T-cell (primary cell): ENCODE measurements around the gene SSBP4. TPM values are rescaled to one million over a fixed set of nuclear protein-coding genes. Genes with fewer than 3 reads are reported as not detected.
"Not testable (repeated sequence)": the region's sequence is repeated elsewhere in the genome, so short reads cannot be mapped to it uniquely, and the experiment has no call there.

Source experiments
- ATAC-seq, 4 experiments: fragments of 200-7000 bp in 3 of 4; fragments of 150-1000 bp in 1 of 4; cut with Tn5 transposase; replicated peaks in 1 of 4; 1 replicate in 3 of 4; 2 replicates in 1 of 4; pipeline ENCODE4 v1.10.0; 2021; ENCODE audit warnings: moderate library complexity in 3 of 4, mild to moderate bottlenecking in 2 of 4, moderate number of reproducible peaks in 1 of 4
- CTCF ChIA-PET, 2 donors: fragments of 300-600 bp; sonication (Branson Sonifier 250); formaldehyde crosslinking; loops; one replicate each; lab custom pipeline; 2022; ENCODE audit warnings: antibody characterized with exemption in 2 of 2; lab: Charles Lee
- POLR2A ChIA-PET, 2 donors: fragments of 300-600 bp; sonication (Branson Sonifier 250); formaldehyde crosslinking; loops; one replicate each; lab custom pipeline; 2022; ENCODE audit warnings: antibody characterized with exemption in 2 of 2; lab: Charles Lee
- DNase-seq, 35 experiments: peaks; one replicate each; pipeline versions ENCODE4 v3.0.0 to v3.0.0-alpha.2; 2013 to 2023
- H3K27ac ChIP-seq: one replicate; pipeline ENCODE4 v1.5.1; 2013; ENCODE audit warnings: low read length
- H3K27me3 ChIP-seq, 2 experiments: replicated peaks in 1 of 2; 1 replicate in 1 of 2; 2 replicates in 1 of 2; pipeline versions ENCODE4 v1.6.1 to v1.7.0; 2013; ENCODE audit warnings: low read length in 1 of 2, mixed read lengths in 1 of 2; ENCODE audit not compliant: control insufficient read depth in 2 of 2, insufficient read depth in 2 of 2; ENCODE audit errors: extremely low read depth in 1 of 2
- H3K36me3 ChIP-seq, 2 donors: 1 replicate in 1 of 2; 2 replicates in 1 of 2; pipeline versions ENCODE4 v1.6.1 to v1.7.0; 2013; ENCODE audit warnings: low read length in 1 of 2; ENCODE audit not compliant: control insufficient read depth in 2 of 2, insufficient read depth in 1 of 2; ENCODE audit errors: extremely low read depth in 1 of 2
- H3K4me1 ChIP-seq, 2 experiments: 1 replicate in 1 of 2; 2 replicates in 1 of 2; pipeline versions ENCODE4 v1.6.1 to v1.7.0; 2013; ENCODE audit warnings: low read length in 2 of 2, mixed read lengths in 1 of 2; ENCODE audit not compliant: insufficient read depth in 2 of 2, control insufficient read depth in 1 of 2; ENCODE audit errors: extremely low read depth in 1 of 2
- H3K4me3 ChIP-seq, 2 donors: 1 replicate in 1 of 2; 2 replicates in 1 of 2; pipeline versions ENCODE4 v1.5.1 to v1.7.0; 2013; ENCODE audit warnings: mild to moderate bottlenecking in 2 of 2, low read length in 1 of 2, moderate library complexity in 1 of 2; ENCODE audit not compliant: control insufficient read depth in 1 of 2; ENCODE audit errors: extremely low read depth in 1 of 2
- H3K9me3 ChIP-seq: 2 replicates; pipeline ENCODE4 v1.7.0; 2013
- H3K27ac Mint-ChIP-seq, 2 donors: one replicate each; pipeline ENCODE4 v1.8.0; 2020 to 2021; ENCODE audit warnings: mild to moderate bottlenecking in 2 of 2, mixed read lengths in 2 of 2
- H3K27me3 Mint-ChIP-seq, 2 donors: one replicate each; pipeline ENCODE4 v1.8.0; 2021 to 2022; ENCODE audit warnings: mixed read lengths in 2 of 2
- H3K36me3 Mint-ChIP-seq: one replicate; pipeline ENCODE4 v1.8.0; 2021; ENCODE audit warnings: mixed read lengths
- H3K4me1 Mint-ChIP-seq, 3 donors: one replicate each; pipeline ENCODE4 v1.8.0; 2020 to 2022; ENCODE audit warnings: mixed read lengths in 3 of 3, mild to moderate bottlenecking in 1 of 3
- H3K4me3 Mint-ChIP-seq, 3 donors: one replicate each; pipeline ENCODE4 v1.8.0; 2020 to 2022; ENCODE audit warnings: mild to moderate bottlenecking in 3 of 3, mixed read lengths in 3 of 3, moderate library complexity in 3 of 3
- H3K9me3 Mint-ChIP-seq, 3 donors: one replicate each; pipeline ENCODE4 v1.8.0; 2020 to 2022; ENCODE audit warnings: mixed read lengths in 3 of 3
- WGBS: methylation state at CpG from one replicate; pipeline ENCODE4 v1.1.5; 2013; ENCODE audit warnings: missing lambda C conversion rate; ENCODE audit not compliant: insufficient coverage; 5-methylcytosine and 5-hydroxymethylcytosine counted together
- total RNA-seq, 35 experiments: library from RNA in 6 of 35; stranded (reverse) in 6 of 35; fragments of 120-200 nt in 1 of 35; gene quantifications; one replicate each; pipeline versions ENCODE4 v1.2.1 to v1.2.4 and lab custom pipeline; 2013 to 2026

SSBP4 gene
- total RNA-seq, 5 donors from 2014 or later (not counting 1 experiment from before 2014, with no cell fraction given), result 71.3 to 127 (median 102) TPM

DNA sequence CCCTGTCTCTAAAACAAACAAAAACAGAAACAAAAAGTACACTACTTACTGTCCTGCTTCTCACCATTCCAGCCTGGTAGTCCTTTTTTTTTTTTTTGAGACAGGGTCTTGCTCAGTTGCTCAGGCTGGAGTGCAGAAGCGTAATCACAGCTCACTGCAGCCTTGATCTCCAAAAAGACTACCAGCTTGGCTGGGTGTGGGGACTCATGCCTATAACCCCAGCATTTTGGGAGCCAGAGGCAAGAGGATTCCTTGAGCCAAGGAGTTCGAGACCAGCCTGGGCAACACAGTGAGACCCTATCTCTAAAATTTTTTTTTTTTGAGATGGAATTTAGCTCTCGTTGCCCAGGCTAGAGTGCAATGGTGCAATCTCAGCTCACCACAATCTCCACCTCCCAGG is 38.4 kb upstream of the SSBP4 start:
- H3K27me3 Mint-ChIP-seq, result peaks cover 4 to 36% of the 10 kb centered on the region in 2 donors
- no peaks in the 10 kb centered on the region for H3K36me3 Mint-ChIP-seq
- no peak overlapping the region for H3K27ac Mint-ChIP-seq
- Histone ChIP-seq H3K4me3 (no peak overlapping the region), H3K27me3 (peaks cover 0 to 47% of the 10 kb centered on the region in 2 experiments), H3K27ac (no peak overlapping the region), H3K36me3 (no peaks in the 10 kb centered on the region), H3K9me3 (no peaks in the 10 kb centered on the region), H3K4me1 (peaks cover 0 to under 1% of the 10 kb centered on the region in 2 experiments)
- no peaks in the 10 kb centered on the region for H3K4me1 Mint-ChIP-seq
- ChIA-PET POLR2A (interaction anchor here in 1 of 2 donors (0.6 kb wide), 1 partner anchor 8 kb away, joined by 3 read pairs; no protein-coding TSS in a partner anchor), CTCF (interaction anchor here (0.6 to 1.2 kb wide), 3 partner anchors 8 to 568 kb away, joined by 3 to 6 read pairs (median 4); partner anchors contain the start of gene LRRC25 (in 1 of the 2))
- ATAC-seq (no peak), DNase-seq (no peak)
- WGBS, result 89% methylated on average over 1 of the region's 3 CpGs
- H3K4me3 Mint-ChIP-seq, result no peak overlapping the region
- H3K9me3 Mint-ChIP-seq, result no peaks in the 10 kb centered on the region

DNA sequence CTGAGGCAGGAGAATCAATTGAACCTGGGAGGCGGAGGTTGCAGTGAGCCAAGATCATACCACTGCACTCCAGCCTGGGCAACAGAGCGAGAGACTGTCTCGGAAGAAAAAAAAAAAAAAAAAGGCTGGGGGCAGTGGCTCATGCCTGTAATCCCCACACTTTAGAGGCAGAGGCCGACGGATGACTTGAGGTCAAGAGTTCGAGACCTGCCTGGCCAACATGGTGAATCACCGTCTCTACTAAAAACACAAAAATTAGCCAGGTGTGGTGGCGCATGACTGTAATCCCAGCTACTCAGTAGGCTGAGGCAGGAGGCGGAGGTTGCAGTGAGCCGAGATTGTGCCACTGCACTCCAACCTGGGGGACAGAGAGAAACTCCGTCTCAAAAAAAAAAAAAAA is 35.6 kb upstream of the SSBP4 start:
- Mint-ChIP-seq H3K27me3 (peaks cover 7 to 57% of the 10 kb centered on the region in 2 donors), H3K4me1 (peaks cover 9 to 12% (median 10%) of the 10 kb centered on the region in 3 donors)
- POLR2A ChIA-PET, DNase-seq, ATAC-seq, H3K9me3 Mint-ChIP-seq, H3K9me3 ChIP-seq, H3K4me3 ChIP-seq, H3K27ac Mint-ChIP-seq, H3K27ac ChIP-seq, H3K36me3 ChIP-seq, H3K4me3 Mint-ChIP-seq, H3K36me3 Mint-ChIP-seq: not testable (repeated sequence)
- peaks cover 4 to 15% of the 10 kb centered on the region in 2 experiments for H3K4me1 ChIP-seq
- WGBS, result 94% methylated on average over 5 of the region's 11 CpGs
- CTCF ChIA-PET, result interaction anchor here in 1 of 2 donors (0.7 kb wide), 1 partner anchor 453 kb away, joined by 4 read pairs; no protein-coding TSS in a partner anchor
- peaks cover 0 to 73% of the 10 kb centered on the region in 2 experiments for H3K27me3 ChIP-seq

DNA sequence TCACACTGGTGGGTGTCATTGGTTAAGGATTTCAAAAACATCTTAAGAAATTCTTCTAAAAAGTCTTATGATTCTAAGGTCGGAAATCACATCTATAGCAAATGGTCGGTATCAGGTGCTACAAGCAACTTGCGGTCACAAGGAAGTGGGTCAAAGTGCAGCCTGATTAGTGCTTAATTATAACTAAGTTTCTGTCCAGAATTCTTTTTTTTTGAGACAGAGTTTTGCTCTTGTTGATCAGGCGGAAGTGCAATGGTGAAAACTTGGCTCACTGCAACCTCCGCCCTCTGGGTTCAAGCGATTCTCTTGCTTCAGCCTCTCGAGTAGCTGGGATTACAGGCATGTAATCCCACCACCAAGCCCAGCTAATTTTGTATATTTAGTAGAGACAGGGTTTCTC is 34.4 kb upstream of the SSBP4 start:
- CTCF ChIA-PET, result no interaction called here
- Mint-ChIP-seq H3K27me3 (peaks cover 12 to 60% of the 10 kb centered on the region in 2 donors), H3K4me1 (peaks cover 10 to 18% (median 12%) of the 10 kb centered on the region in 3 donors), H3K27ac (no peak overlapping the region), H3K4me3 (no peak overlapping the region), H3K9me3 (no peaks in the 10 kb centered on the region), H3K36me3 (no peaks in the 10 kb centered on the region)
- ATAC-seq (no peak), DNase-seq (no peak)
- Histone ChIP-seq H3K36me3 (no peaks in the 10 kb centered on the region), H3K4me1 (peaks cover 4 to 18% of the 10 kb centered on the region in 2 experiments), H3K9me3 (no peaks in the 10 kb centered on the region), H3K27me3 (peaks cover 0 to 82% of the 10 kb centered on the region in 2 experiments), H3K27ac (no peak overlapping the region), H3K4me3 (no peak overlapping the region)
- POLR2A ChIA-PET, result no interaction called here
- WGBS, result no CpG with 5 or more reads among the region's 7 CpGs

DNA sequence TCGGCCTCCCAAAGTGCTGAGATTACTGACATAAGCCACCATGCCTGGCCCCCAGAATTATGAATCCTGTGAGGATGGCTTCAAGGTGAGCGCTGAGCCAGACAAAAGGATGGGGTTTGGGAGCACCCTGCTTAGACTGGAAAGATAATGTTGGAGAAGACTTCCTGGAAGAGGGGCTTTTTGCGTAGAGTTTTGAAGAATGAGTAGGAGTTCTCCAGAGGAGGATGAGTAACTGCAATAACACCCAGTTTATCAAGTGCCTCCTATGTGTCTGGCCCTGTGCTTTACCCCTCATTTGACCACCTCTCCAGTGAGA is 33.9 kb upstream of the SSBP4 start:
- peaks cover 10 to 19% (median 12%) of the 10 kb centered on the region in 3 donors for H3K4me1 Mint-ChIP-seq
- Histone ChIP-seq H3K4me1 (peaks cover 4 to 18% of the 10 kb centered on the region in 2 experiments), H3K27ac (no peak overlapping the region), H3K9me3 (no peaks in the 10 kb centered on the region), H3K4me3 (no peak overlapping the region), H3K36me3 (no peaks in the 10 kb centered on the region), H3K27me3 (peaks cover 0 to 80% of the 10 kb centered on the region in 2 experiments)
- no peak overlapping the region for H3K4me3 Mint-ChIP-seq
- 100% methylated on average over 1 of the region's 3 CpGs for WGBS
- H3K27ac Mint-ChIP-seq, result no peak overlapping the region
- ChIA-PET CTCF (no interaction called here), POLR2A (no interaction called here)
- no peaks in the 10 kb centered on the region for H3K9me3 Mint-ChIP-seq
- no peak for ATAC-seq
- H3K27me3 Mint-ChIP-seq, result peaks cover 14 to 60% of the 10 kb centered on the region in 2 donors
- DNase-seq, result no peak
- H3K36me3 Mint-ChIP-seq, result no peaks in the 10 kb centered on the region

DNA sequence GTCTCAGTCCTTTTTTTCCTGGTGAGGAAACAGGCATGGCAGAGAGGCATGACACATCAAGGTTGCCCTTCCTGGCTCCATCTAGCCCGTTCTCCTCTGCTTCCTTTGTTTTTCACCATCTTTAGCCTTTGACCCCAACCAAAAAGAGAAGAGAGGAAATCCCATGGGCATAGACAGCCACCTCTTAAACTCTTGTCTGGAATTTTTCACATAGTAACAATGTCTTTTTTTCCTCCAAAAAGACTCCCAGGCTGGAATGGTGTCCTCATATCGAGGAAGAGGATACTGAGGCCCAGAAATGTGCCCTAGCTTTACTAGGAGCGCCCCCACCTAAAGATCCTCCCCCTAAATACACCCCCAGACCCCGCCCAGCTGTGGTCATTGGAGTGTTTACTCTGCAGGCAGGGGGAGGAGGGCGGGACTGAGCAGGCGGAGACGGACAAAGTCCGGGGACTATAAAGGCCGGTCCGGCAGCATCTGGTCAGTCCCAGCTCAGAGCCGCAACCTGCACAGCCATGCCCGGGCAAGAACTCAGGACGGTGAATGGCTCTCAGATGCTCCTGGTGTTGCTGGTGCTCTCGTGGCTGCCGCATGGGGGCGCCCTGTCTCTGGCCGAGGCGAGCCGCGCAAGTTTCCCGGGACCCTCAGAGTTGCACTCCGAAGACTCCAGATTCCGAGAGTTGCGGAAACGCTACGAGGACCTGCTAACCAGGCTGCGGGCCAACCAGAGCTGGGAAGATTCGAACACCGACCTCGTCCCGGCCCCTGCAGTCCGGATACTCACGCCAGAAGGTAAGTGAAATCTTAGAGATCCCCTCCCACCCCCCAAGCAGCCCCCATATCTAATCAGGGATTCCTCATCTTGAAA is 33.3 kb upstream of the SSBP4 start, which contains the start of gene GDF15:
TSS of gene GDF15 (plus strand) at position 484 of the 868 bp plus-strand sequence. CDS start at position 516, 32 bp downstream.
- Histone ChIP-seq H3K9me3 (no peaks in the 10 kb centered on the region), H3K36me3 (no peaks in the 10 kb centered on the region), H3K4me1 (peaks cover 4 to 18% of the 10 kb centered on the region in 2 experiments), H3K4me3 (no peak within 1 kb of the TSS), H3K27me3 (peaks cover 0 to 80% of the 10 kb centered on the region in 2 experiments), H3K27ac (no peak within 1 kb of the TSS)
- POLR2A ChIA-PET, result no interaction called here
- Mint-ChIP-seq H3K27me3 (peaks cover 14 to 62% of the 10 kb centered on the region in 2 donors), H3K36me3 (no peaks in the 10 kb centered on the region), H3K4me3 (peak within 1 kb of the TSS in 1 of 3 donors; percentile 75), H3K9me3 (no peaks in the 10 kb centered on the region), H3K27ac (no peak within 1 kb of the TSS), H3K4me1 (peaks cover 10 to 19% (median 12%) of the 10 kb centered on the region in 3 donors)
- DNase-seq (peak in 15 of 35 experiments; percentile 4 to 49 (median 23)), ATAC-seq (no peak)
- WGBS, result 53% methylated on average over 24 of the region's 33 CpGs
- CTCF ChIA-PET, result no interaction called here

DNA sequence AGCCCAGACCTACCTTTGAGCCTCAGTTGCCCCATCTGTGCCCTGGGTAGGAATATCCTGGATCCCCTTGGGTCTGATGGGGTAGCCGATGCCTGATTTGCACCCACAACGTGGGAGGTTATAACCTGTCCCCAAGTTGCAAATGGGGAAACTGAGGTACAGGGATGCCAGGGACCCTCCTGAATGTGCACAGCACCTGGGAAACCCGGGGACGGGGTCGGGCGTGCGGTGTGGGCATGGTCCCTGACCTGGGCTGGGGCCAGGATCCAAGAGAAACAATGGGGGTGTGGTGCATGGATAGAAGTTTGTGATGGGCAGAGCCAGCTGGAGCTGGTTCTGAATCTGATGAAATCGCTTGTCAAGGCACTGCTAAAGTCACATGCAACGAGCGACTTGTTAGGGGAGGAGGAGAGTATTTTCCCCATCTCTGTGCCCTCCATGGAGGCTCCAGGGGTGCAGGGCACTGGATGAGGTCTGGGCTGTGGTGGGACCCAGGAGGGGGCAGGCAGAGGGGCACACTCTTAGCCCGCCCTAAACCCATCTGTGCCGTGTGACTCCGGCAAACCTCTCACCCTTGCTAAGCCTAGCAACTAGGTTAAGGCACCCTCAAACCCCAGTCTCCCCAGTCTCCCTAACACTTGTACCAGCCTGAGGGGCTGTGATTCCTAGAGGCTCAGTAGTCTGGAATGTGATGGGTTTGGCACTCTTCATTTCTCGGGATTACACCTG is 32.5 kb upstream of the SSBP4 start:
- Mint-ChIP-seq H3K4me3 (peak overlapping the region in 1 of 3 donors; percentile 75), H3K9me3 (no peaks in the 10 kb centered on the region), H3K27ac (no peak overlapping the region), H3K4me1 (peaks cover 10 to 19% (median 12%) of the 10 kb centered on the region in 3 donors), H3K36me3 (no peaks in the 10 kb centered on the region), H3K27me3 (peaks cover 14 to 62% of the 10 kb centered on the region in 2 donors)
- H3K36me3 ChIP-seq, result no peaks in the 10 kb centered on the region
- ChIA-PET CTCF (no interaction called here), POLR2A (no interaction called here)
- WGBS, result 92% methylated on average over 10 of the region's 14 CpGs
- H3K9me3 ChIP-seq, result no peaks in the 10 kb centered on the region
- H3K4me3 ChIP-seq, result no peak overlapping the region
- H3K27me3 ChIP-seq, result peaks cover 0 to 86% of the 10 kb centered on the region in 2 experiments
- H3K27ac ChIP-seq, result no peak overlapping the region
- ATAC-seq (no peak), DNase-seq (no peak)
- H3K4me1 ChIP-seq, result peaks cover 4 to 18% of the 10 kb centered on the region in 2 experiments
